Renal pelvis (tissue), 4 donors: ENCODE results near the gene WDR36. TPM values are rescaled to one million over a fixed set of nuclear protein-coding genes. Genes with fewer than 3 reads are reported as not detected.

Experiments
- DNase-seq: peaks from one replicate; pipeline ENCODE4 v3.0.0-alpha.2; 2013
- polyA plus RNA-seq, 3 donors: library from polyadenylated mRNA; unstranded; fragments of 120-200 nt; gene quantifications; one replicate each; pipeline ENCODE4 v1.2.1, GENCODE V29; 2013; ENCODE audit not compliant: insufficient read length in 3 of 3

WDR36 gene
- polyA plus RNA-seq, 3 donors, result 23.9 to 32.2 (median 28.4) TPM

GRCh38 chr5:111083323-111083722, 8.8 kb upstream of the WDR36 start:
- no peak for DNase-seq

GRCh38 chr5:111095982-111096381, 3.8 kb downstream of the WDR36 start:
- DNase-seq, result no peak

- DNase-seq, result no peak
These were observed 7.1 kb downstream of the WDR36 start for GRCh38 chr5:111099058-111099778.

DNA sequence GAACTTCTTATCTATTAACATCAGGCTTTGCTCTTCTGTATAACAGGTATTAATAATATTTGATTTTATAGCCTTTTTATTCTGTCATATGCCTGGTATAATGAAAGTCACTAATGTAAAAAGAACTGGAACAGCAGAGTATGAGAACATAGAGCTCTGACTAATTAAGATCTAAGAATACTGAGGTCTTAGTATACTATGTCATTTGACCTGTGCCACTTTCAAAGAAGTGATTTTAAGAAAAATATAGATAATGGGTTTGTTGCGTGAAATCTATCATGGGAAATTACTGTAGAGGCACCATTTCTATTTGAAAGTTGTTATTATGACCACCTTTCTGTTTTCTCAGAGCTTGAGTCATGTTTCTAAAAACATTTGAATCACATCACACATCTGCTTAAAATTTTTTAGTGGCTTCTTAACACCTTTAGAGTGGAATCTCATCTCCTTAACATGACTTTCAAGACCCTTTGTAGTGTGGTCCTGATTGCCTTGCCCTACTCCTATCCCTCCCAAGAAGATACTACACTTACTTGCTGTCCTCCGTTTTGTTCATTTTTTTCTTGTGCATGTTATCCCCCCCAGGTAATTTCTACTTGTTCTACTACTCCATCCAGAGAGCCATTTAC, 14.3 kb downstream of the WDR36 start:
- no peak for DNase-seq

DNA sequence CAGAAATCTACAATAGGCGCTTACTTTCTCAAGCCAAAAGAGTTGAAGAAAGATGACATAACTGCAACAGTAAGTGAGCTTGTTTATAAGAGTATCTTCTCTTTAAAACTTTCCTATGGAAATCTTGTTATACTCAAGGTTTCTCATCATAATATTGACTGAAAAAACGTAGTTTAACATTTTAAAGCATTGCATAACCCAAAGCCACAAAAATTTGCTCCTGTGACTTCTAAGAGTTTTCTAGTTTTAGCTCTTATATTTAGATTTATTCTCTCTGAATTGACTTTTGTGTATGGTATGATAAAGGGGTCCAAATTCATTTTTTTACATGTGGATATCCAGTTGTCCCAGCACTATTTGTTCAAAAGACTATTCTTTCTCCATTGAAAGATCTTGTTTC, 15.2 kb downstream of the WDR36 start:
- DNase-seq, result no peak

- no peak for DNase-seq
These were observed 19.8 kb downstream of the WDR36 start for GRCh38 chr5:111111956-111112355.

- DNase-seq, result no peak
These were observed 21.5 kb downstream of the WDR36 start for GRCh38 chr5:111113678-111114077.

DNA sequence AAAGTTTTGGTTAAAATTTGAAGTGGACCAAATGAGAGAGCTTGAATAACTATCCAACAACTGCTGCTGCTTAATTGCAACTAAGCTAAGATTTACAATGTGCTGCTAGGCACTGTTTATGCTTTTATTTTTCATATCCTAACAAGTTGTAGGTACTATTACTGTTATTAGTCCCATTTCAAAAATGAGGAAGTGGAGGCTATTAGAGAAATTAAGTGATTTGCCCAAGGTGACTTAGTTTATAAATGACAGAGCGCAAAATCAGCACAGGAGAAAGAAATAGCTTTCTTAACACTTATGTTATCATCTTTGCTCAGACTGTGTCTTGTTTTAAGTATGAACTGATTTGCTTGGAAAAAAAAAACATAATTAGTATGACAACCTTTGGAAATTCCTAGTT, 23.1 kb downstream of the WDR36 start:
- no peak for DNase-seq

GRCh38 chr5:111116550-111116949, 24.4 kb downstream of the WDR36 start:
- DNase-seq, result no peak

GRCh38 chr5:111117136-111117535, 25.0 kb downstream of the WDR36 start:
- DNase-seq, result no peak

- no peak for DNase-seq
These were observed 27.1 kb downstream of the WDR36 start for GRCh38 chr5:111119221-111119620.

DNA sequence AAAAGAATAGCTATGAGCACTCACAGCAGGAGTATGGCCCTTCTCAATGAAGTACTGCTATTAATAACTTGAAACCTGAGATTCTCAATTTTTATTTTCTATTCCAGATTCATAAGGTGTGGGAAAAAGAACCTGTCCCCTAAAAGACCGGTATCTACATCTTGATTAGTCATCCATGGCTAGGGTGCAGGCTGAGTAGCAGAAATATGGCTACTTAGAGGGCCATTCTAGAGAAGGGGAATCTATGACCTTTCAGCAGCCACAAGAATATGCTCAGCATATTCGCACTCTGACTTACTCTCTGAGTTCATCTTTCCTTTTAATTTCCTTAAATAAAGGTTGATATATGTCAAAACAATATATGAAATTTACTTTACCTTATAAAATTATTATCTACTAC, 27.7 kb downstream of the WDR36 start:
- no peak for DNase-seq

DNA sequence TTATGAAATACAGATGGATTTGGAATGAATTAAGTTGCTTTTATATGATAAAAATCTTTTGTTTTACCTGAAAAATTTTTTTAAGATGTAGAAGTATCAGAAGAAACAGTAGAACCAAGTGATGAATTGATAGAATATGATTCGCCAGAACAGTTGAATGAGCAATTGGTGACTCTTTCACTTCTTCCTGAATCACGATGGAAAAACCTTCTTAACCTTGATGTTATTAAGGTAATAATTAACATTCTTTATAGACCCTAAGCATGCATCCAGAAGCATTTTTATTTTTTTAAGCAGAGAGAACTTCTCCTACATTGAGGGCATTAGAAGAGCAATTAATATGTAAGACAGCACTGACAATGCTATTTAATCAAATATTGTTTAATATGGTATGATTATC, 28.8 kb downstream of the WDR36 start:
- DNase-seq, result no peak

GRCh38 chr5:111121926-111122325, 29.8 kb downstream of the WDR36 start:
- DNase-seq, result no peak

- no peak for DNase-seq
These were observed 30.2 kb downstream of the WDR36 start for GRCh38 chr5:111122398-111122797.

DNA sequence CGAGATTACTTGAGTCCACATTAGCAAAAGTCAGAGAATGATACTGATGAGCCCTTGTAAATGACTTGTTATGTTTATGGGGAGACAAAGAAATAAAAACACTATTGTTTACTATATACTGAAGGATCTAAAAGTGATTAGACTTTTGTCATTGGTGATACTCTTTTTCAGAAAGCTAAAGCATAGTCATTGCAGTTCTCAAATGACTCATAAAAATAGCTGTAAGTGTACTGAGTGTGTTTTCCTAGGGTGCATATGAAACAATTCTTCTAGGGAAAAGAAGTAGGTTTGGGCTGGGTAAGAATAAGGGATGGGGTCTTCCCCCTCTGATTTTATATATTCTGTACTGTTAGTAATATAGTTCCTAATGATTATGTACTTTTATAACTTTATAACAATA, 32.6 kb downstream of the WDR36 start:
- DNase-seq, result no peak

GRCh38 chr5:111126896-111127295, 34.7 kb downstream of the WDR36 start:
- no peak for DNase-seq

GRCh38 chr5:111127453-111128195, 35.5 kb downstream of the WDR36 start:
- no peak for DNase-seq

GRCh38 chr5:111129938-111130337, 37.8 kb downstream of the WDR36 start:
- no peak for DNase-seq

DNA sequence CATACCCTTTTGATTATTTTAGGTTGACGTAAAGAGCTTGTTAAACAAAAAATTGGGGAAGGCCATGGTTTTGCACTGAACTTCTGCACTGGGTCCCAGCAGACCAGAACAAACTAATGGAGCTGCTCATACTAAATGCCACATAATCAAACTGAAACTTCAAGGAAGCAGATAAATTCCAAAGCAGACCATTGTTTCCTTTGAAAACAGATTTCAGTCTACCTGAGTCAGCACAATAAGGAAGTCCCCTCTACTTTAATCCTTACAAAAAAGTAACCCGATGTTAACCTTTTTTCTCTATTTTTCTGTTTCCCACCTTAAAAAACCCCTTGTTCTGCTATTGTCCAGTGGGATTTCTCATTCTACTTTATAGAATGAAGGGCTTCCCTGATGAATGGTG, 39.2 kb downstream of the WDR36 start:
- DNase-seq, result no peak

GRCh38 chr5:111132076-111132475, 39.9 kb downstream of the WDR36 start:
- DNase-seq, result no peak

GRCh38 chr5:111132731-111133435, 40.7 kb downstream of the WDR36 start:
- DNase-seq, result no peak

DNA sequence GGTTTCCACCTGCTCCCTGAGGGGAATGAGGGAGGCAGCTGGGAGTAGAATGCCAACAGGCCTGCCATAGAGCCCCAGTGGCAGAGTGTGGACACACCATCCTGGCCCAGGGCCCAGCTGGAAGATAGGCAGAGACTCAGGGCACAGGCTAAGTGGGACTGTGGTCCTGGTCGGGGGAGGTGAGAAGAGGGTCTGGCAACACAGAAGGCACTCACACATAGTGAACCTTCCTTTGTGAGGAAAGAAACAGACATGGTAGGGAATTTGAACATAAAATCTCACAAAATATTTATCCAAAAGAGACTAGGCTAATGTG, 41.2 kb downstream of the WDR36 start:
- DNase-seq, result no peak
